RKO (cell line): ENCODE data around the gene CDYL.

Source experiments
- DNase-seq: peaks from one replicate; pipeline ENCODE4 v3.0.0-alpha.2; 2016; ENCODE audit warnings: low spot score

The CDYL gene

GRCh38 chr6:4964675-4965561 lies 188.7 kb downstream of the CDYL start:
- no peak for DNase-seq

GRCh38 chr6:4965562-4966389 lies 189.6 kb downstream of the CDYL start:
- DNase-seq, result no peak

GRCh38 chr6:4967301-4968030 lies 191.3 kb downstream of the CDYL start:
- no peak for DNase-seq

- DNase-seq, result no peak
Measured at GRCh38 chr6:4969609-4970285, 193.5 kb downstream of the CDYL start.

GRCh38 chr6:4970739-4971395 lies 194.7 kb downstream of the CDYL start:
- DNase-seq, result no peak

- no peak for DNase-seq
Measured at GRCh38 chr6:4971851-4972250, 195.6 kb downstream of the CDYL start.

- no peak for DNase-seq
Measured at GRCh38 chr6:4972438-4972837, 196.2 kb downstream of the CDYL start.

GRCh38 chr6:4973415-4973814 lies 197.2 kb downstream of the CDYL start:
- no peak for DNase-seq

- no peak for DNase-seq
Measured at GRCh38 chr6:4973982-4974745, 198.0 kb downstream of the CDYL start.

- no peak for DNase-seq
Measured at GRCh38 chr6:4974962-4975361, 198.8 kb downstream of the CDYL start.

- no peak for DNase-seq
Measured at GRCh38 chr6:4975506-4975905, 199.3 kb downstream of the CDYL start.

- DNase-seq, result no peak
Measured at GRCh38 chr6:4977468-4977867, 201.3 kb downstream of the CDYL start.

- no peak for DNase-seq
Measured at GRCh38 chr6:4979426-4979825, 203.2 kb downstream of the CDYL start.

- DNase-seq, result no peak
Measured at GRCh38 chr6:4981761-4982160, 205.6 kb downstream of the CDYL start.

- DNase-seq, result no peak
Measured at GRCh38 chr6:4983322-4983721, 207.1 kb downstream of the CDYL start.

GRCh38 chr6:4986999-4987398 lies 210.8 kb downstream of the CDYL start:
- DNase-seq, result no peak

- no peak for DNase-seq
Measured at GRCh38 chr6:4987432-4987831, 211.2 kb downstream of the CDYL start.

- DNase-seq, result no peak
Measured at GRCh38 chr6:4994741-4995140, 218.5 kb downstream of the CDYL start.

GRCh38 chr6:4997862-4998261 lies 221.7 kb downstream of the CDYL start:
- DNase-seq, result no peak

GRCh38 chr6:4999586-4999985 lies 223.4 kb downstream of the CDYL start:
- DNase-seq, result no peak
